Hematopoietic multipotent progenitor cell treated with erythropoietin and hydrocortisone succinate and interleukin-3 and kit ligand, for 6 days (in vitro differentiated cells): ENCODE measurements around the gene ZCCHC2.

Experiments used
- DNase-seq: peaks from one replicate; pipeline ENCODE4 v3.0.0-alpha.2; 2015

The ZCCHC2 gene

GRCh38 chr18:62583376-62583775, 60.6 kb downstream of the ZCCHC2 start:
- DNase-seq, result no peak

GRCh38 chr18:62584241-62585120, 61.7 kb downstream of the ZCCHC2 start:
- DNase-seq, result peak; percentile 95

- DNase-seq, result no peak
These were observed 62.7 kb downstream of the ZCCHC2 start for GRCh38 chr18:62585274-62586150.

GRCh38 chr18:62586151-62586774, 63.4 kb downstream of the ZCCHC2 start:
- DNase-seq, result peak; percentile 85

- no peak for DNase-seq
These were observed 64.1 kb downstream of the ZCCHC2 start for GRCh38 chr18:62586781-62587487.

- no peak for DNase-seq
These were observed 64.9 kb downstream of the ZCCHC2 start for GRCh38 chr18:62587689-62588088.

- no peak for DNase-seq
These were observed 65.4 kb downstream of the ZCCHC2 start for GRCh38 chr18:62588217-62588616.

- no peak for DNase-seq
These were observed 68.2 kb downstream of the ZCCHC2 start for GRCh38 chr18:62590799-62591590.

- DNase-seq, result no peak
These were observed 73.5 kb downstream of the ZCCHC2 start for GRCh38 chr18:62596145-62597005.

- DNase-seq, result no peak
These were observed 79.0 kb downstream of the ZCCHC2 start for GRCh38 chr18:62601871-62602270.

GRCh38 chr18:62602706-62603105, 79.9 kb downstream of the ZCCHC2 start:
- no peak for DNase-seq

- no peak for DNase-seq
These were observed 80.4 kb downstream of the ZCCHC2 start for GRCh38 chr18:62603211-62603610.

GRCh38 chr18:62603979-62604378, 81.2 kb downstream of the ZCCHC2 start:
- no peak for DNase-seq

- no peak for DNase-seq
These were observed 82.9 kb downstream of the ZCCHC2 start for GRCh38 chr18:62605685-62606084.

- DNase-seq, result no peak
These were observed 83.3 kb downstream of the ZCCHC2 start for GRCh38 chr18:62606106-62606505.

GRCh38 chr18:62607302-62607701, 84.5 kb downstream of the ZCCHC2 start:
- no peak for DNase-seq

- DNase-seq, result no peak
These were observed 85.0 kb downstream of the ZCCHC2 start for GRCh38 chr18:62607708-62608428.

GRCh38 chr18:62609764-62610163, 86.9 kb downstream of the ZCCHC2 start:
- no peak for DNase-seq

- DNase-seq, result no peak
These were observed 87.5 kb downstream of the ZCCHC2 start for GRCh38 chr18:62610351-62610700.

- DNase-seq, result no peak
These were observed 88.0 kb downstream of the ZCCHC2 start for GRCh38 chr18:62610701-62611411.
